ENCODE measurements around the gene RNU11.
"Not testable (repeated sequence)": the region's sequence is repeated elsewhere in the genome, so short reads cannot be mapped to it uniquely, and the experiment has no call there.

Gene RNU11

DNA sequence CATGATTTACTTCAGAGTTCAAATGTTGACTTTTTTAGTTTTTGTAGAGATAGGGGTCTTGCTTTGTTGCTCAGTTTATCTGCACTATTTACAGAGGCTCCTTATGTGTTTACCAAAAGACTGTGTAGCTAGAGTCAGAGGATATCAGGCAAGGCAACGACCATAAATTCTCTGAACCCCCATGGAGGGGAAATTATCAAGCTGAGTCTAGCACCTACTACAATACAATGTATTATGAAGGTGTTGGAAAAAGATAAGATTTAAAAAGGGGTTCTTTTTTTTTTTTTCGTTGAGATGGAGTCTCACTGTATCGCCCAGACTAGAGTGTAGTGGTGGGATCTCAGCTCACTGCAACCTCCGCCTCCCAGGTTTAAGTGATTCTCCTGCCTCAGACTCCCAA lies 36.5 kb downstream of the RNU11 start:
- Histone ChIP-seq H3K9me3 (ENCODE audit: insufficient read depth, low read length) (no peaks in the 10 kb centered on the region), H3K4me3 (ENCODE audit: insufficient read depth, low read length, poor library complexity, severe bottlenecking) (no peak overlapping the region), H3K4me2 (ENCODE audit: low read depth, low read length, poor library complexity, severe bottlenecking) (no peak overlapping the region), H3K27ac (ENCODE audit: low read depth, low read length) (no peak overlapping the region), H3K9me2 (replicated peaks; ENCODE audit: insufficient read depth, low read length) (no peaks in the 10 kb centered on the region), H3K79me2 (ENCODE audit: insufficient read depth, low read length) (0 out of 2 replicates have a peak, but pooled peaks cover 7% of the 10 kb centered on the region), H4K20me1 (ENCODE audit: low read depth, low read length) (no peaks in the 10 kb centered on the region), H3K27me3 (ENCODE audit: low read length) (no peaks in the 10 kb centered on the region), H2AFZ (ENCODE audit: low read depth, low read length, severe bottlenecking) (no peak overlapping the region), H3K9ac (ENCODE audit: low read length) (no peak overlapping the region), H3K36me3 (ENCODE audit: low read length) (peaks cover 5% of the 10 kb centered on the region; the same call in 1 of the 2 replicates), H3F3A (ENCODE audit: insufficient read depth) (no peaks in the 10 kb centered on the region; the same call in 1 of the 2 replicates)
- TF ChIP-seq, protein P1, sequence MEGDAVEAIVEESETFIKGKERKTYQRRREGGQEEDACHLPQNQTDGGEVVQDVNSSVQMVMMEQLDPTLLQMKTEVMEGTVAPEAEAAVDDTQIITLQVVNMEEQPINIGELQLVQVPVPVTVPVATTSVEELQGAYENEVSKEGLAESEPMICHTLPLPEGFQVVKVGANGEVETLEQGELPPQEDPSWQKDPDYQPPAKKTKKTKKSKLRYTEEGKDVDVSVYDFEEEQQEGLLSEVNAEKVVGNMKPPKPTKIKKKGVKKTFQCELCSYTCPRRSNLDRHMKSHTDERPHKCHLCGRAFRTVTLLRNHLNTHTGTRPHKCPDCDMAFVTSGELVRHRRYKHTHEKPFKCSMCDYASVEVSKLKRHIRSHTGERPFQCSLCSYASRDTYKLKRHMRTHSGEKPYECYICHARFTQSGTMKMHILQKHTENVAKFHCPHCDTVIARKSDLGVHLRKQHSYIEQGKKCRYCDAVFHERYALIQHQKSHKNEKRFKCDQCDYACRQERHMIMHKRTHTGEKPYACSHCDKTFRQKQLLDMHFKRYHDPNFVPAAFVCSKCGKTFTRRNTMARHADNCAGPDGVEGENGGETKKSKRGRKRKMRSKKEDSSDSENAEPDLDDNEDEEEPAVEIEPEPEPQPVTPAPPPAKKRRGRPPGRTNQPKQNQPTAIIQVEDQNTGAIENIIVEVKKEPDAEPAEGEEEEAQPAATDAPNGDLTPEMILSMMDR (IDR thresholded peaks at IDR 0.05; ENCODE audit: insufficient read depth, low read length, poor library complexity, severe bottlenecking): no peak
- TF ChIP-seq EZH2phosphoT487 (conservative IDR thresholded peaks at IDR 0.05; ENCODE audit: low read length): no peak

DNA sequence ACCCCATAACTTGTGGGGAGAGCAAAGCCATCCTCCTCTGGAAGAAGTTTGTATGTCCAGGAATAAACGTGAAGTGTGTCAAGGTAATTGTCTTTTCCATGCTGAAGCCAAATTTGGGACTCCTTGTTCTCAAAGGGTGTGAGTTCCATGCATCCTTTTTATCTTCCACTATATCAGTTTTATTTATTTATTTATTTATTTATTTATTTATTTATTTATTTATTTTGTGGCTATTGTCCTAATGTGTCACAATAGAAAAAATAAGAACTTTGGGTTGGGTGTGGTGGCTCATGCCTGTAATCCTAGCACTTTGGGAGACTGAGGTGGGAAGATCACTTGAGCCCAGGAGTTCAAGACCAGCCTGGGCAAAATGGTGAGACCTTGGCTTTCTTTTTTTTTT lies 43.2 kb downstream of the RNU11 start:
- not testable (repeated sequence) for H2AFZ ChIP-seq (ENCODE audit: low read depth, low read length, severe bottlenecking); H3K9me3 ChIP-seq (ENCODE audit: insufficient read depth, low read length); H3K27me3 ChIP-seq (ENCODE audit: low read length); H3K9ac ChIP-seq (ENCODE audit: low read length); H3F3A ChIP-seq (ENCODE audit: insufficient read depth); H3K4me3 ChIP-seq (ENCODE audit: insufficient read depth, low read length, poor library complexity, severe bottlenecking); H3K79me2 ChIP-seq (ENCODE audit: insufficient read depth, low read length); H3K9me2 ChIP-seq (replicated peaks; ENCODE audit: insufficient read depth, low read length); H3K27ac ChIP-seq (ENCODE audit: low read depth, low read length); H4K20me1 ChIP-seq (ENCODE audit: low read depth, low read length); H3K4me2 ChIP-seq (ENCODE audit: low read depth, low read length, poor library complexity, severe bottlenecking)
- peaks cover 20% of the 10 kb centered on the region; the same call in 1 of the 2 replicates for H3K36me3 ChIP-seq (ENCODE audit: low read length)
